H54 (cell line): ENCODE measurements around the gene MAP3K21.
A peak's percentile ranks its signal among the peaks of the same experiment; 100 is the strongest.

Experiments used
- DNase-seq: peaks from one replicate; pipeline ENCODE4 v3.0.0; 2011; ENCODE audit warnings: low spot score, mixed read lengths; ENCODE audit not compliant: insufficient read length
- FAIRE-seq: peaks from 3 replicates; lab custom pipeline; 2011; peaks lifted over from hg19 to GRCh38; lab: Jason Lieb, UNC
- POLR2A ChIP-seq: IDR thresholded peaks from 2 replicates; pipeline ENCODE4 v1.6.1; 2011; ENCODE audit warnings: low read depth, mild to moderate bottlenecking, low read length

Gene MAP3K21

DNA sequence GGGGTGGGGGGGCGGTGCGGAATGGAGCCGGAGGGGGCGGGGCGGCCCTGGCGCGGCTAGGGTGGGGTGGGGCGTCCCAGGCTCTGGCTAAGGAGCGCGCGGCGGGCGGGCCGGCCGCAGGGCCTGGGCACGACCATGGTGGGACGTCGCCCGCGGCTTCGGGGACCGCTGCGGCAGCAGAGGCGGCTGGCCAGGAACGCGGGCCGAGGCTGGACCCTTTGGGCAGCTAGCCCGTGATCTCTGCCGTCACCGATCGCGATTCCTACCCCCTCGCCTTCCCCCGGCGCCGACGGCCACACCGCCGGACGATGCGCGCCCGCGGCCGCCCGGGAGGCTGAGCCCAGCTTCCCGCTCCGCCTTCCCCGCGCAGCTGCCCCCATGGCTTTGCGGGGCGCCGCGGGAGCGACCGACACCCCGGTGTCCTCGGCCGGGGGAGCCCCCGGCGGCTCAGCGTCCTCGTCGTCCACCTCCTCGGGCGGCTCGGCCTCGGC lies at the start of gene MAP3K21:
MAP3K21 (plus strand) TSS at position 74 of the 491 bp plus-strand sequence; CDS start at position 379, 305 bp downstream.
- FAIRE-seq (no peak), DNase-seq (no peak)
- TF ChIP-seq POLR2A = peak; percentile 74

DNA sequence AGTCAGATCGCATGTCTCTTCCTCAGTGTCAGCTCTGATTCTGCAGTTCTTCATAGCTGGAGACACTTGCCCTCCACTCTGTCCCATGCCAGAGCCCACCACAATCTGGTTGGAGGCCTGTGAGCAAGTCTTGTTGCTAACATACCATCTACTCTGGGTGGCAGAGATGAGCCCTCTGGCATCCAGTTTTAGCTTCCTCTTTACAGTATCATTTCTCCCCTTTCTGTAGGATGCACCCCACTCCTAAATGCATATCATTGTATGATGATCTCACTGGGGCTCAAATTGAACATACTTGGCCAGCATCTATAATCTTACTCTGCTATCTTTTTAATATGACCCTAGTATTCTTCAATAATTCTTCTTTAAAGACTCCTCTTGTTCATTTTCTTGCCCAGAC lies 48.9 kb upstream of the MAP3K21 start:
- no peak for TF ChIP-seq POLR2A
- FAIRE-seq = no peak
- DNase-seq = no peak

DNA sequence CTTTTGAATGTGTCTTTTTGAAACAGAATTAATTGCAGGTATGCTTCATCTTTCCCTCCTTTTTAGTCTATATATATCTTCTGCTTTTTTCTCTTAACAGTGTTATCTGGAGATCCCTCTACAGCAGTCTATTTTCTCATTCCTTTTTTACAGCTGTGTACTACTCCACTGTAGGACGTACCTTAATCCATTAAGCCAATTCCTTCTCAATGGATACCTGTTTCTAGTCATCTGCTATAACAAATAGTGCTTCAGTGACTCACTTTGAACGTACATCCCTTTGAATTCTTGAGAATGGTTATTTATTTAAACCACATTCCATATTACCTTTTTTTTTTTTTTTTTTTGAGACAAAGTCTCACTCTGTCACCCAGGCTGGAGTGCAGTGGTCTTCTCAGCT lies 47.6 kb upstream of the MAP3K21 start:
- DNase-seq (no peak), FAIRE-seq (no peak)
- TF ChIP-seq POLR2A = no peak

- DNase-seq (no peak), FAIRE-seq (no peak)
- TF ChIP-seq POLR2A = no peak
These were observed 45.6 kb upstream of the MAP3K21 start for GRCh38 chr1:233281711-233282581.

GRCh38 chr1:233282582-233282886 lies 45.0 kb upstream of the MAP3K21 start:
- no peak for DNase-seq
- FAIRE-seq = no peak
- no peak for TF ChIP-seq POLR2A

- no peak for TF ChIP-seq POLR2A
- DNase-seq (no peak), FAIRE-seq (no peak)
These were observed 37.8 kb upstream of the MAP3K21 start for GRCh38 chr1:233289676-233290075.

GRCh38 chr1:233290396-233291034 lies 37.0 kb upstream of the MAP3K21 start:
- FAIRE-seq (no peak), DNase-seq (no peak)
- TF ChIP-seq POLR2A = no peak

GRCh38 chr1:233293556-233294446 lies 33.7 kb upstream of the MAP3K21 start:
- DNase-seq = no peak

DNA sequence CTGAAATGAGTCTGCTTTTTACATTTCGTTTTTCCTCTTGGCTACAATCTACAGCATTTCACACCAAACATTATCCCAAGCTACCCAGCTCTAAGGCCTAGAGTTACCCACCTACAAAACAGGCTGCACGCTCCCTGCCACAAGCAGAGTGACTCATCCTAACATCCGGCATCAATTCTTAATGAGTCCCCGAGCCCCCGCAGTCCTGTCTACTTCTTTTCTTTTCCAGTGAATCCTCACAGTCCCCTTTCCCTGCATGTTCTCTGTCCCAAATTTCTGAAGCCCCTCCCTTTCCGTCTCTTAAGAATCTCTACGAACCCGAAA lies 32.6 kb upstream of the MAP3K21 start:
- DNase-seq = peak; percentile 34
- peak; percentile 11 for FAIRE-seq
- no peak; the same call in 1 of the 2 replicates for TF ChIP-seq POLR2A

More at GRCh38 chr1:233293556-233294446, 33.7 kb upstream of the MAP3K21 start:
- TF ChIP-seq POLR2A = no peak
- FAIRE-seq = no peak

DNA sequence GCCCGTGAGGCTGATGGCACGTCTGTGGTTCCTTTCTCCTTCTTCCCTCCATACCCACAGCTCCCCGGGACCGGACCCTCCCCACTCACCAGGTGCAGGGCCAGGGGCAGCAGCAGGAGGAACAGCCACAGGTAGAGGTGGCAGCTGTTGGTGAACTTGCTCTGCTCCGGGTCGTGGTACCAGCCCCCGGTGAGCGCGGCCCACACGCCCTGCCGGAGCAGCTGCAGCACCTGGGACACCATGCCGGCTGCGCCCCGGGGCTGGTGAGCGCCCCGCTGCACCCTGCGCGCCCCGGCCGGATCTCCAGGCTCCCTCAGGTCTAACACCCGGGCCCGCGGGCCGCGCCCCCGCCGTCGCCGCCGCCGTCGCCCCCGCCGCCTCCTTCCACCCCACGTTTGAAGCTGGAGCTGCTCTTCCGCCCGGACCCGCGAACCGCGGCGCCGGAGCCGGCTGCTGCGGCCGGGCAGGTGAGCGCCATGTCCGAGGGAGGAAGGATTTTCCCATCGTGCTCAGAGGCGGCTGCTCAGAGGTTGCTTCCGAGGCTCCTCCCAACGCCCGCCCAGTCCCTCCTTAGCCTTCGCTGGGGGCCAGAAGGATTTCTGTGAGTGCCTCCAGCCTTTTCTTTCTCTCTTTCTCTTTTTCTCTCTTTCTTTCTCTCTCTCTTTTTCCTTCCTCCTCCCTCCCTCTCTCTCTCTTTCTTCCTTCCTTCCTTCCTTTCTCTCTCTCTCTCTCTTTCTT lies 32.1 kb upstream of the MAP3K21 start, which contains the start of gene PCNX2:
PCNX2 (minus strand) TSS at position 489 of the 738 bp plus-strand sequence; CDS start at position 242, 247 bp downstream.
- peak; percentile 62; the same call in 1 of the 2 replicates for TF ChIP-seq POLR2A
- FAIRE-seq (no peak), DNase-seq (peak; percentile 63)

DNA sequence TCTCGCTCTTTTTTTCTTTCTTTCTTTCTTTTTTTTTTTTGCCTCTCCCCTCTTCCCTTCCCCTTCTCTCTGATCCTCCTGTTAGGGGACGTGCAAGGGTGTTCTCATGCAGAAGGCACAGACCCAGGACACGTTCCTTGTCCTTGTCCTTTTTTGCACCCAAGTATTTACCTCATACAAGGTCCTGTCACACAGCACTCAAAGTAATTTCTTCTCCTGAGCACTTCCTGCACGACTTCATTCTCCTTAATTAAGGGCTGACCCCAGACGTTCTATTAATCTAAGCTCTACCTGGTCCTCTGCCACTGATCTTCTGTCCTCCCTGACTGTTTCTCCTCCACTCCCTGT lies 31.6 kb upstream of the MAP3K21 start:
- no peak for FAIRE-seq
- TF ChIP-seq POLR2A = no peak
- DNase-seq = no peak

DNA sequence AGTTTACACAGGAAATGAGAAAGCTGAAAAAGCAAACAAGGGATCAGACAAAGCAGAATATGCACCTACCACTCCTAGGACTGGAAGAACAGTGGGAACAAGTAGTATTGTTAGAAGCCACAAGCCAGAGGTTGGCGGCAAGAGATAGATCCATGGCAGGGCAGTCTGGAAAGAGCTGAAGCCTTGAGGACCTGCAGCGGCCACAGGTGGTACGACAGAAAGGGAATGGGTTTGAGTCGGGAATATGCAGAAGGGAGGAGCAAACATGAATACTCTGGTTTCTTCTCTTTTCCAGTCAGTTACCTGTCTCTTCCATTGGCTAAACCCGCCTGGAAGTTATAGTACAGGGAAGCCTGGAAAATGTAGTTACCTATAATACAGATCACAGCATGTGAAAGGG lies 28.1 kb upstream of the MAP3K21 start:
- FAIRE-seq (no peak), DNase-seq (no peak)
- TF ChIP-seq POLR2A = no peak

DNA sequence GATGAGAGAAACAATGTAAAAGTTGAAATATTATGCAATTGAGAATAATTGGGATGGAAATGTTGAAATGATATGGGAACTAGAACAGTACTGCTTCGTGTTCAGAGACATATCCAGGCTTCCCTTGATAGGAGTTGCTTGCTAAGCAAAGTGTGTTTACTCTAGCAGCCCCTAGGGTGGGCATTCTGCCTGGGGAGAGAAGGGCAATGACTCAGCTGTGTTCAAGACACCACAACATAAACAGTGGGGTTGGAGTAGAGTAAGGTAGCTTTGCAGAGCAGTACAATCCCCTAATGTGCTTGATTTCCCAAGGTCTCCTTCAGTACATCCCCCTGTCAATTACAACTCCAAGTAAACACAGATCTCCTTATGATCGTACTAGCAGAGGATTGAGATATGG lies 27.2 kb upstream of the MAP3K21 start:
- no peak for TF ChIP-seq POLR2A
- no peak for DNase-seq
- no peak for FAIRE-seq
